ENCODE data around the gene PRR16. TPM values are rescaled to one million over a fixed set of nuclear protein-coding genes. Genes with fewer than 3 reads are reported as not detected.

The PRR16 gene
- polyA plus RNA-seq, 2 of the 4 experiments (the other 2 are of a cell fraction), result 0.05 TPM; not detected in 1

DNA sequence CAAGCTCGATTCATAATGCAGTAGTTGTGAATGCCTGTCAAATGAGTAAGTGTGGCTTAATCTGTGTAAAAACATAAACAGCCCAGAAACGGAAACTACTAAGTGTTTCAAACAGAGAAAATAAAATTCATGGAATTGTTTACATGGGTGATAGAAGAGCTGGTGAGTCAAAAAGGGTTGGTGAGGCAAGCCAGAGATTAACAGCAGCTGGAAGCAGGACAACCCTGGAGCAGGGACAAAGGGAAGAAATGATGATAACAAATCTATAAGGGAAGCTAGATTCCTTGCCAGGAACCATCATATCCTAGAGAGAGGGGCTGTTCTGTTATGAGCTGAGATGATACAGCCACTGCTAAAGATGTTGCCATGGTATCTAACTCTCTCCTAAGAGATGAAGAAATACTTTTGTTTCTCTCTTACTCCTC, 18.0 kb upstream of the PRR16 start:
- no peak for ATAC-seq
- POLR2A ChIA-PET, result no interaction called here
- DNase-seq (ENCODE audit: low read depth in 1 of 2, low spot score in 1 of 2), result no peak
- CTCF ChIA-PET, result interaction anchor here (1.9 kb wide), 1 partner anchor 390 kb away, joined by 4 read pairs; no protein-coding TSS in a partner anchor
- no peak overlapping the region for H3K27ac ChIP-seq
- H3K4me1 ChIP-seq, result no peaks in the 10 kb centered on the region
- no peak for FAIRE-seq
- no peaks in the 10 kb centered on the region for H3K9me3 ChIP-seq
- 2% methylated on average over 2 of the region's 2 CpGs for WGBS (ENCODE audit: missing lambda C conversion rate)
- no peak overlapping the region for H3K4me3 ChIP-seq
- H3K4me2 ChIP-seq, result no peak overlapping the region
- TF ChIP-seq EP300 (IDR thresholded peaks at IDR 0.05) (no peak), FOXS1 (CRISPR knock-in tag; IDR thresholded peaks at IDR 0.05) (no peak), RFX5 (IDR thresholded peaks at IDR 0.05) (no peak), GATA3 (IDR thresholded peaks at IDR 0.05; ENCODE audit: borderline replicate concordance) (no peak), SMC3 (IDR thresholded peaks at IDR 0.05) (no peak), JUNB (IDR thresholded peaks at IDR 0.05) (no peak), NPAS2 (CRISPR knock-in tag; IDR thresholded peaks at IDR 0.05; ENCODE audit: borderline replicate concordance) (no peak), REST (IDR thresholded peaks at IDR 0.05) (no peak), PHF8 (IDR thresholded peaks at IDR 0.05; ENCODE audit: borderline replicate concordance, low read depth) (no peak), HOXA7 (CRISPR knock-in tag; IDR thresholded peaks at IDR 0.05) (no peak)
- TF ChIP-seq, protein P1, sequence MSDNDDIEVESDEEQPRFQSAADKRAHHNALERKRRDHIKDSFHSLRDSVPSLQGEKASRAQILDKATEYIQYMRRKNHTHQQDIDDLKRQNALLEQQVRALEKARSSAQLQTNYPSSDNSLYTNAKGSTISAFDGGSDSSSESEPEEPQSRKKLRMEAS (IDR thresholded peaks at IDR 0.05), result no peak

DNA sequence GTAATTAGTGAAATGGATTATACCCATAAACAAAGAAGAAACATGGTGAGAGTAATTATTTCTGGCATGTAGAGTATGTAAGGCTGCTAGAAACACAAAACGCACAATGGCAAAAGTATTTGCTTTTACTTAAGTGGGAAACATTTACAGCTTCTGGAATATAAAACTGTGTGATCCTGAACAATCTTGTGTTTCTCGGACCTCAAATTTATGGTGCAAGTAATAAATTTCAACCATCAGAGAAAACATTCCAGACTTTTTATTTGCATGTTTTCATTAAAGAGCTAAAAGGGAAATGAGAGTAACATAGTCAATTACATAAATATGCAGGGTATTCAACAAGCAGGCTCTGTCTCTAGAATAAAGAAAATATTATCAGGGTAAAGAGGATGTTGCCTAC, 17.2 kb upstream of the PRR16 start:
- no peak for DNase-seq (ENCODE audit: low read depth in 1 of 2, low spot score in 1 of 2)
- no peak for TF ChIP-seq RFX5 (IDR thresholded peaks at IDR 0.05)
- TF ChIP-seq NPAS2 (CRISPR knock-in tag; IDR thresholded peaks at IDR 0.05; ENCODE audit: borderline replicate concordance), result no peak
- TF ChIP-seq PHF8 (IDR thresholded peaks at IDR 0.05; ENCODE audit: borderline replicate concordance, low read depth), result no peak
- TF ChIP-seq, protein P2, sequence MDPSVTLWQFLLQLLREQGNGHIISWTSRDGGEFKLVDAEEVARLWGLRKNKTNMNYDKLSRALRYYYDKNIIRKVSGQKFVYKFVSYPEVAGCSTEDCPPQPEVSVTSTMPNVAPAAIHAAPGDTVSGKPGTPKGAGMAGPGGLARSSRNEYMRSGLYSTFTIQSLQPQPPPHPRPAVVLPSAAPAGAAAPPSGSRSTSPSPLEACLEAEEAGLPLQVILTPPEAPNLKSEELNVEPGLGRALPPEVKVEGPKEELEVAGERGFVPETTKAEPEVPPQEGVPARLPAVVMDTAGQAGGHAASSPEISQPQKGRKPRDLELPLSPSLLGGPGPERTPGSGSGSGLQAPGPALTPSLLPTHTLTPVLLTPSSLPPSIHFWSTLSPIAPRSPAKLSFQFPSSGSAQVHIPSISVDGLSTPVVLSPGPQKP (IDR thresholded peaks at IDR 0.05; ENCODE audit: low read depth, low read length), result no peak
- no peak for TF ChIP-seq BHLHE40 (IDR thresholded peaks at IDR 0.05; ENCODE audit: low read depth, low read length)
- H3K4me2 ChIP-seq, result no peak overlapping the region
- no peak for ATAC-seq
- H3K4me3 ChIP-seq, result no peak overlapping the region
- POLR2A ChIA-PET, result interaction anchor here (0.7 kb wide), 1 partner anchor 108 kb away, joined by 3 read pairs; no protein-coding TSS in a partner anchor
- H3K9me3 ChIP-seq, result no peaks in the 10 kb centered on the region
- WGBS (ENCODE audit: missing lambda C conversion rate), result 36% methylated on average over 2 of the region's 2 CpGs
- H3K27ac ChIP-seq, result no peak overlapping the region
- H3K4me1 ChIP-seq, result no peaks in the 10 kb centered on the region
- peak; percentile 23 for FAIRE-seq
- CTCF ChIA-PET, result interaction anchor here (1.9 kb wide), 1 partner anchor 391 kb away, joined by 4 read pairs; no protein-coding TSS in a partner anchor

DNA sequence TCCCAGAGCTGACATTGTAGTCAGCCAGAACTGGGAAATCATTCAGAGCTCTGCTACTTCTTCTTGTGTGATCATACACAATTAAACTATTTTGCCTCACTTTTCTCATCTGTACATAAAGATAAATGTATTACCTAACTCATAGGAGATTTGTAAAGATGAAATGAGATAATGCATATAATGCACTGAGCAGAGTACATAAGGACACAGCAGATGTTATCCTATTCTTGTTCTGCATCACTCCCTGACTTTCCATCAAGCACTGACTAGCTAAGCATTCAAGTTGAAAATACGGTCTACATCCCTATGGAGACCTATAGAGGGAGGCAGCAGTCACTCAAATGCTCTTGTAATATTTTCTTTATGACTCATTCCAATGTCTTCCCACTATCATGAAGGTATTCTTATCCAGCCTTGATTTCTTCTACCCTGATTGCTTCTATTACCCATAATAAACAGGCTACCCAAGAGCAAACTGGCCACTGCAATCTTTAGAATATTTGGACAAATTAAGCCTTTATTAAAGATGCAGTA, 16.3 kb upstream of the PRR16 start:
- FAIRE-seq (no peak), ATAC-seq (no peak), DNase-seq (ENCODE audit: low read depth in 1 of 2, low spot score in 1 of 2) (no peak)
- TF ChIP-seq BHLHE40 (IDR thresholded peaks at IDR 0.05; ENCODE audit: low read depth, low read length) (no peak), CHD4 (IDR thresholded peaks at IDR 0.05; ENCODE audit: borderline replicate concordance) (no peak), RARB (CRISPR knock-in tag; IDR thresholded peaks at IDR 0.05) (no peak), FOSB (CRISPR knock-in tag; IDR thresholded peaks at IDR 0.05) (no peak), KDM1A (IDR thresholded peaks at IDR 0.05; ENCODE audit: low read depth) (no peak), PHF8 (IDR thresholded peaks at IDR 0.05; ENCODE audit: borderline replicate concordance, low read depth) (no peak), SMC3 (IDR thresholded peaks at IDR 0.05) (no peak), FOSL2 (IDR thresholded peaks at IDR 0.05) (no peak), FOSL2 (CRISPR knock-in tag; IDR thresholded peaks at IDR 0.05) (no peak), CEBPB (IDR thresholded peaks at IDR 0.05) (no peak), CBX8 (IDR thresholded peaks at IDR 0.05) (no peak), HEYL (CRISPR knock-in tag; IDR thresholded peaks at IDR 0.05) (no peak), ZSCAN20 (CRISPR knock-in tag; IDR thresholded peaks at IDR 0.05) (no peak), TFCP2L1 (CRISPR knock-in tag; IDR thresholded peaks at IDR 0.05) (no peak)
- TF ChIP-seq, protein P3, sequence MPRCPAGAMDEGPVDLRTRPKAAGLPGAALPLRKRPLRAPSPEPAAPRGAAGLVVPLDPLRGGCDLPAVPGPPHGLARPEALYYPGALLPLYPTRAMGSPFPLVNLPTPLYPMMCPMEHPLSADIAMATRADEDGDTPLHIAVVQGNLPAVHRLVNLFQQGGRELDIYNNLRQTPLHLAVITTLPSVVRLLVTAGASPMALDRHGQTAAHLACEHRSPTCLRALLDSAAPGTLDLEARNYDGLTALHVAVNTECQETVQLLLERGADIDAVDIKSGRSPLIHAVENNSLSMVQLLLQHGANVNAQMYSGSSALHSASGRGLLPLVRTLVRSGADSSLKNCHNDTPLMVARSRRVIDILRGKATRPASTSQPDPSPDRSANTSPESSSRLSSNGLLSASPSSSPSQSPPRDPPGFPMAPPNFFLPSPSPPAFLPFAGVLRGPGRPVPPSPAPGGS (IDR thresholded peaks at IDR 0.05), result no peak
- 0% methylated on average over 1 of the region's 1 CpG for WGBS (ENCODE audit: missing lambda C conversion rate)
- CTCF ChIA-PET, result interaction anchor here (1.1 kb wide), 1 partner anchor 11 kb away, joined by 3 read pairs; no protein-coding TSS in a partner anchor
- Histone ChIP-seq H3K4me2 (no peak overlapping the region), H3K9me3 (no peaks in the 10 kb centered on the region), H3K4me3 (no peak overlapping the region), H3K4me1 (no peaks in the 10 kb centered on the region), H3K27ac (no peak overlapping the region)
- POLR2A ChIA-PET, result no interaction called here
